HL-60/S4 (cell line): ENCODE measurements around the gene SMPD3.

ENCODE experiments used
- in situ Hi-C: fragments of 300-500 bp; cut with MboI; formaldehyde crosslinking; loops from 2 replicates; pipeline ENCODE4 v1.14.3; 2022; ENCODE audit warnings: low sequenced_read_pairs

Gene SMPD3

GRCh38 chr16:68444056-68444657 lies 4.2 kb downstream of the SMPD3 start:
- in situ Hi-C loops, result no loop called here

DNA sequence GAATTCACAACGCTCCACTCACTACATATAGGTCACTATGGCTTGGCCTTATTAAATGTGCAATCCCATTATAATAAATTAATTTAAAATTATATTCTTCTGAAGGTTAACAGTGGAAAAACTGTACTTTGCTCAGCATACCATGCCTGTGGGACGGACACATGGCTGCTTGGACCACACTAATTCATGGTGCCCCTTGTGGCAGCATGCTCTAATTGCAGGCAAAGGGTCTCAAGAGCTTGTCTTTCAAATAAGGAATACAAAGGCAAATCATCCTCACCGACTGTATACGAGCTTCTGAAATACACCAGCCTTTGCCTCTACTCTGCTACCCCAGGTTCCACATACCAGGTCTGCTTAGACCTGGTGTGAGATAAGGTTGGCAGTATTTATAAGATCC lies 11.7 kb downstream of the SMPD3 start:
- in situ Hi-C loops, result no loop called here

- in situ Hi-C loops, result no loop called here
Observed at GRCh38 chr16:68434624-68435210, 13.6 kb downstream of the SMPD3 start.

- in situ Hi-C loops, result no loop called here
Observed at GRCh38 chr16:68433316-68433715, 15.0 kb downstream of the SMPD3 start.

- in situ Hi-C loops, result no loop called here
Observed at GRCh38 chr16:68432701-68433100, 15.6 kb downstream of the SMPD3 start.

GRCh38 chr16:68429076-68429854 lies 19.0 kb downstream of the SMPD3 start:
- in situ Hi-C loops, result no loop called here

DNA sequence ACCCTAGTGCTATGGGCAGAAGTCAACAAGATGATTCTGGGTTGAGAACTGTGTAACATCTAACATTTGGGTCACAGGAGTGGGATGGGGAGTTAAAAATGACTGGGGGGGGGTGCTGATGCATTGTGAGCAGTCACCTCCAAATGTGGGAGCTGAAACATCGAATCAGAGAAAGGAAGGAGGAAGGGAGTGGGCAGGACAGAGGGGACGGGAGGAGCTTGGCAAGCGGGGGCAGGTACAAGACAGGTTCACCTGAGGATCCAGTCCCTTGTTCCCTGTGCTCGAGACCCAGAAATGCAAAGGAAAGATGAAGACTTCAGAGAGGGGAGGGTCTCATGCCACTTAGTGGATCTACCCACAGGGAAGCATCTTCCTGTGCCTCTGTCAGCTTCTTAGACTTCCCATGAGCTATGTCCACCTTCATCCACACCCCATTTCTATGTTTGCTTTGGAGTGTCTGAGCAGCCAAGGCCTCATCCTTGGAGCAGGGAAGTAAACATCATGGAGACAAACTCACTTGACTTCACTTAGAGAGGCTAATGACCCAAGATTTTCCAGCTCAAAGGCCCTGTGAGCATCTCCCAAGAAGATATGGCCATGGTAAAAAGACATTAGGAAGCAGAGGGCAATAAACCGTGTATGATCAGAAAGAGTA lies 20.5 kb downstream of the SMPD3 start:
- in situ Hi-C loops, result no loop called here

GRCh38 chr16:68426347-68426652 lies 22.0 kb downstream of the SMPD3 start:
- in situ Hi-C loops, result no loop called here

DNA sequence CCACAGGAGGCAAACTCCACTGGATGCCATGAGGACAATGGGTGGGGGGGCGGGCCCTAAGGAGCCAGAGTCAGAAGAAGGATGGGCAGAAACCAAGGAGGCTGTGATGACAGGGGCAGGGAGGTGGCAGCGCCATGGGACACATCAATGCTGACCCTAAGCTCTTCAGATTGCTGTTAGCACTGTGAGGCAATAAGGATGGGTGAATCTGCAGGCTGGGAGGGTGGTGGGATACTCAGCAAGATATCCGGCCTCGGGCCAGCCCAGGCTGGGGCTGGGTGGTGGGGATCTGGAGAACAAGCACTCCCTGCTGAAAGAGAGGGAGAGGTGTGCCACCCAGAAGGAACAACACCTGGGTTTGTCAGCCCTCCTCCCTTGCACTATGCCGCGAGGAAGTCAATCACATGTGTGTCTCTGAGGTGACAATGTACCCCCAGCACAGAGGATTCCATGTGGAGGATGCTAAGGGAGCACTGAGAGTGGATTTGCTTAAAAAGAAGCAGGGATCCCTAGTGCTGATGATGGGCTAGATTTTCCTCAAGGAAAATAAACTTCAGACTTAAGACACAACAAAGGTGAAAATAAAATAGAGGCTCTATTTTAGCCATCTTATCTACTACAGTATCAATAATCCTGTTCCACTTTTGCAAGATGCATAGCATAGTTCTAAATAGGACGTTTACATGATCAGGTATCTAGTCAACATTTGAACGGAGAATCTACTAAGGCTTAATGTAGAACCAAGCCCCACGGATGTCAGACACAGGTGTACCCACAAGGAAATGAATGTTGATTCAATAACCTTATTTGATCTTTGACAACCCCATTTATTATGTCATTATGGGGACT lies 22.6 kb downstream of the SMPD3 start:
- in situ Hi-C loops, result no loop called here

DNA sequence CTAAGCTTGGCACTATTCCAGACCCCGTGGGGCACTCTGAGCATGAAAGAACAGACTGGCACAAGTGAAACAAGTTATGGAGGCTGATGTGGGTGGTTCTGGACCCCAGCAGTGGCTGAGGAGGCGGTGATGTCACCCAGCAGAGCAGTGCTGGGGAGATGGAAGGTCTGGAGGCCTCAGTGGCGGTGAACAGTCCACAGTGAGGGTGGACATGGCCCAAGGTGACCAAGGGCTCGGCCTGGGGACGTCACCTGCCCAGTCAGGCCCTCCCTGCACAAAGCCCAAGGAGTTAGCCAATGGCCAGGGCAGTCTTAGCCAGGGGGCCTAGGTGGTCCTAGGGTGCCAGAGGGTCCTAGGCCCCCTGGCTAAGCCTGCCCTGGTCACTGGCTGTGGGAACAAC lies 24.5 kb downstream of the SMPD3 start:
- in situ Hi-C loops, result no loop called here

- in situ Hi-C loops, result no loop called here
Observed at GRCh38 chr16:68422396-68422960, 25.8 kb downstream of the SMPD3 start.

GRCh38 chr16:68421076-68421475 lies 27.2 kb downstream of the SMPD3 start:
- in situ Hi-C loops, result no loop called here

- in situ Hi-C loops, result no loop called here
Observed at GRCh38 chr16:68420366-68420942, 27.9 kb downstream of the SMPD3 start.

DNA sequence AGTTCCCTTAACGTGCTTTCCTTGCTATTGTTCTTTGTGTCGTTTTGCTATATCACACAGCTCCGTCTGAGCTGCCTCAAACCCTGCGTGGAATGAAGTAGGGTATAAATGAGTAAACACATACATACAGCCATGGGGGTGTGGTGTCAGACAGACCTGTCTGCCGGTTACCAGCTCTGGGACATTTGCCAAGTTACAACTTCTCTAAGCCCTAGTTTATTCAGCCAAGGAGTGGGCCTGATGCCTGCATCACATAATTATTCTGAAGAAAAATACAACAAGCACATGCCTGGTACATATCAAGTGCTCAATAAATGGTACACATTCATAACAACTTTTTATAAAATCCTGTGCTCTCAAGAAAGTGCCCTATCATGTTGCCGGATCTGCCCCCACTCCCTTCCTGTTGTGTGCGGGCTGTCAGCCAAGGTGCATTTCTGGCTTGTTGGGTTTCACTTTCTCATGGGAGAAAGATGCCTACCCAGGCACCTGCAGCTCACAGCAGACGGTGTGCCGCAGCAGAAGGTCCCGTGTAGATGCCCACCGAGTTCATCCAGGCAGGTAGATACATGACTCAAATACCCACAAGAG lies 30.5 kb downstream of the SMPD3 start:
- in situ Hi-C loops, result no loop called here

GRCh38 chr16:68416057-68417046 lies 32.0 kb downstream of the SMPD3 start:
- in situ Hi-C loops, result no loop called here

- in situ Hi-C loops, result no loop called here
Observed at GRCh38 chr16:68414581-68414980, 33.7 kb downstream of the SMPD3 start.

GRCh38 chr16:68412061-68412460 lies 36.2 kb downstream of the SMPD3 start:
- in situ Hi-C loops, result no loop called here

GRCh38 chr16:68411086-68411485 lies 37.2 kb downstream of the SMPD3 start:
- in situ Hi-C loops, result no loop called here

DNA sequence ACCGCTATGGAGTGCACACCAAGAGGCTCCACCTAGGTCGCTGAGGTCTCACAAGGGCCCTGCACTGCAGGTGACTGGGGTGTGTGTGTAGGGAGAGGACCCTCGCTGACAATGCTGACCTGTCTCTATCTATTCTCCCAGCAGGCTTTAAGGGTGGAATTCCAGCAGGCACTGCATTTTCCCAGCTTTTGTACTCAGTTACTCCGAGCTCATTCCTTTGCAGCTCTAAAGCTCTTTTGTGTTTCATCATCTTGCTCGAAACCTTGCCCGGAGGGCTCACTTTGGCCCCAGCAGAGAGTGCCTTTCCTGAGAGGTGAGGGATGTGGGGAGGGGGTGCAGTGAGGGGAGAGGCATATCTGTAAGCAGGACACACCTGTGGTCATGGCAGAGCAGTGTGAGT lies 39.3 kb downstream of the SMPD3 start:
- in situ Hi-C loops, result no loop called here
